NCI-H460 (cell line): ENCODE results near the gene HSBP1L1. TPM values are rescaled to one million over a fixed set of nuclear protein-coding genes. Genes with fewer than 3 reads are reported as not detected.

Source experiments
- DNase-seq: peaks from one replicate; pipeline ENCODE4 v3.0.0-alpha.2; 2016; ENCODE audit warnings: low read depth; ENCODE audit errors: extremely low read depth
- polyA plus RNA-seq: library from polyadenylated mRNA; depleted of rRNA; stranded (reverse); fragments of >200 nt; gene quantifications from 2 replicates; pipeline ENCODE4 v1.2.3, GENCODE V29; 2014; cell fraction: nucleus; rRNA removed
- total RNA-seq: library from RNA; depleted of rRNA; stranded (reverse); fragments of >200 nt; shearing (Covaris generic); gene quantifications from 2 replicates; pipeline ENCODE4 v1.2.3, GENCODE V29; 2014; rRNA removed

The HSBP1L1 gene
- 35.9 and 38.6 TPM in 2 replicates for total RNA-seq
- polyA plus RNA-seq = 70.8 and 100 TPM in 2 replicates

DNA sequence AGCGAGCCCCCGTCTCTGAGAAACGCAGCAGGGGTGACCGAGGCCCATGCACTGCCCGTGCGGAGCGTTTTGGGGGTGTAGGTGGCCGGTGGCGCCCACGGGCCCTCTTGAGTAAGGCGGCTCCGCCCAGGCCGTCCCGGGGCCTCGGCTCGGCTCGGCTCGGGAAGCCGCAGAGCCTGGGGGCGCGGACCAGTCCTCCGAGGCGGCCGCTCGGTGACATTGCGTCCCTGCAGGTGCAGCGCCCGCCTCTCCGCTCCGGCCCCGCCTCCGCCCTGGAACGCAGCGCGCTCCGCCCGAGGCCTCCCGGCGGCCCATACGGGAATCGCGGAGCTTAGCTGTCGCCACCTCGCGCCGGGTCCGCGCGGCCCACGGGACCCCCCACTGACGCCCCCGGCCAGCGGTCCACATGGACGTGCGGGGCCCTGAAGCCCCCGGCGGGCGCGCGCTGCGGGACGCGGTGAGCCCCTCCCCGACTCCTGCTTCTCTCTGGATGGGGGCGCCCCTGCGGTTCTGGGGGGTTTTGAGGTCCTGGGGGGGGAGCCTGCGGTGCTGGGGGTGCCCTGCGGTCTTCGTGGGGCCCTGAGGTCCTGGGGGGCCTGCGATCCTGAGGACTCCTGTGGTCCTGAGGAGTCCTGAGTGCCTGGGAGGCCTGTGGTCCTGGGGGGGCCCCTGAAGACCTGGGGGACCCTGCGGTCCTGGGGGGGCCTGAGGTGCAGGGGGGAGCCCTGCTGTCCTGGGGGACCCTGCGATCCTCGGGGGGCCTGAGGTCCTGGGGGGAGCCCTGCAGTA, at the start of gene HSBP1L1:
Gene HSBP1L1, plus strand, starts transcription at position 314 of the 789 bp plus-strand sequence. Its CDS starts 93 bp downstream, at position 407.
- DNase-seq = peak; percentile 58

DNA sequence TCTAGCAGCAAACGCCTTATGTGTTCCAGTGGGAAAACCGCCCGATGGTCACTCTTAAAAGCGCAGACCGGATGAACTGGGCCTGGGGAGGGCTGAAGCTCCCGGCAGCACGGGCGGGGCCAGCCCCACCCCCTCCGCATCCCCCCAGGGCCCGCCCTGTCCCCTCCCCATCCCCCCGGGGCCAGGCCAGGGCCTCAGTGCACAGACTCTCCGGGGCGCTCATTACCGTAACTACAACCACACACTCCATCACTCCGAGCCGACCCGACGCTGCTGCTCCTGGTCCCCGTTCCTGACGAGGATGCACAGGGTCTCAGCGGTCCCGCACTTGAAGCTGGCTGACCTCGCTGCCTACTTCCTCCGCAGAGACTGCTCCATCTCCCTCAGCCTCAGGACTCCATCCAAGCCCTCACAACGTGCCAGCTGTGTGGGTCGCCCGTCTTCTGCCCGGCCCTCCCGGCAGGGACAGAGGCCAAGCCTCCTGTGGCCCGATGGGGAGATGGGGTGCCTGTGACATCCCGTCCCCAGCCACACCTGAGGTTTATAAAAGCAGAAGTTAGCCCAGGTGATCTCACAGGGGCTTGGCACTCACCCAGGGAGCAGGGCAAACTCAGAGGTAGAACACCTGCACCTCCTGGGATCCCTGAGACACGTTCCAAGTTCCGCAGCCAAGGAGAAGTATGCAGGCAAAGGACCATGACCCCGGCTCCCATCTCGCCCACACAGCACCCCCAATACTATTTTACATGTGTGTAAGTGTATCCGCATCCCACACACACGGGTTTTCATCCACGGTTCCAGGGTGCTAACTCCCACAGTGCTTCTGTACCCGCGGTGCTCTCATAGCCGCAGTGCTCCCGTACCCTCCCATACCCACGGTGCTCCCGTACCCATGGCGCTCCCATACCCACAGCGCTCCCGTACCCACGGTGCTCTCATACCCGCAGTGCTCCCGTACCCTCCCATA, 49.0 kb upstream of the HSBP1L1 start:
- DNase-seq = no peak

DNA sequence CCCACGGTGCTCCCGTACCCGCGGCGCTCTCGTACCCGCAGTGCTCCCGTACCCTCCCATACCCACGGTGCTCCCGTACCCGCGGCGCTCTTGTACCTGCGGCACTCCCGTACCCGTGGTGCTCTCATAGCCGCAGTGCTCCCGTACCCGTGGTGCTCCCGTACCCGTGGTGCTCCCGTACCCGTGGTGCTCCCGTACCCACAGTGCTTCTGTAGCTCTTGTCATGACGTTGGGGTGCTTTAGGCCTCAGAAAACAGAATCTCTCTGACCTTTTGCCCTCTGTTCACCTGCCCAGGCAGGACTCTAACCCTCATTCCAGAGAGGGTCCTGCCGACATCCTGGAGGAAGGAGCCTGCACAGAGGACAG, 48.3 kb upstream of the HSBP1L1 start:
- DNase-seq = no peak

DNA sequence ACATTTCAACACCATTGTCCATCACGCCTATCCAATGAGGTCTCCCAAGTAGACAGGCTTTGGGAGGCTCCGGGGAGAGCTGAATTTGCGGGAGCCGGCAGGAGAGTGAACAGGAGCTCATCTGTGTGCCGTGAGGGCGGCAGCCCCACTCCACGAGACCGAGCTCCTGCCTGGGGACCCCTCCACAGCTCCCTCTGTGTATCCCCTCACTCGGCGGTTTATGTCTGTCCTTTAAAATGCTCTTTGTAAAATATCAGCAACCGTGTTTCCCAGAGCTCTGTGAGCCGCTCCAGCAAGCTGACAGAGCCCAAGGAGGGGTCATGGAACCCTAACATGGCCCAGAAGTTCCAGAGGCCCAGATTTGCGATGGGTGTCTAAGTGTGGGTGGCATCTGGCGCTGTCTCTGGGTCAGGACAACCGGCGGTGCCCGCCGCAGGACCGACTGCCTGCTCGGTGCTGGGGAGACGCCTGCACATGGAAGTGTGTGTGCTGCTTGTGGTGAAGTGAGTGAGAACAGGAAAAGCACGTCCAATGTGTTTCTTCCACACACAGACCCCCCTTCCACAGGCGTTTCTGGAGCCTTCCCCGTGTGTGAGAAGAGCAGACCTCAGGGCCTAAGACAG, 47.8 kb upstream of the HSBP1L1 start:
- no peak for DNase-seq

DNA sequence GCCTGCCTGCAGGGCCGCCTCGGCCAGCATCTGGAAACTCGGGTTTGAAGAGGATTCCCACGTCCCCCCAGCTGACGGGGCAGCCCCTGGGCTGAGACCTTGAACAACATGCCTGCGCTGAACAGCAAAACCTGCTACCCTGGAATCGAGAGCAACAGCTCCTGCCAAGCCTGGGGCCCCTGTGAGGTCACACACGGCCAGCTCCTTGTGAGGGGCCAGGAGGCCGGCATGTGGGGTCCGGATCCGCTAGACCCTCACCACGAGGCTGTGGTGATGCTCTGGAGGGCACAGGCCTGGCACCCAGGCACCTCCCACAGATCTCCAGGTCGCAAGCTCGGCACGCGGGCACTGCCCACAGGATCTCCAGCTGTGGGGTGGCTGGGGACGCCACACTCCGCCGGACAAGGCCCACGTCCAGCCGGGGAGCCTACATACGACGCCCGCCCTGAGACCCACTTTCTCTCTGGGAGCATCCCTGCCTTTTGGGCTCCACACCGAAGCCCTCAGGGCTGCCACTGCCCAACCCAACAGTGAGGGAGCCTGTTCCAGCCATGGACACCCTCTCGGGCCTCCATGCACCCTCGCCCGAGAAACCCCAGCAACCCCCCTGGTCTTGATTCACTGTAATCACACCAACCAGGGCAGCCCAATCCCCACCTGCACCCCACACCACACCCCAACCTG, 47.1 kb upstream of the HSBP1L1 start:
- no peak for DNase-seq

DNA sequence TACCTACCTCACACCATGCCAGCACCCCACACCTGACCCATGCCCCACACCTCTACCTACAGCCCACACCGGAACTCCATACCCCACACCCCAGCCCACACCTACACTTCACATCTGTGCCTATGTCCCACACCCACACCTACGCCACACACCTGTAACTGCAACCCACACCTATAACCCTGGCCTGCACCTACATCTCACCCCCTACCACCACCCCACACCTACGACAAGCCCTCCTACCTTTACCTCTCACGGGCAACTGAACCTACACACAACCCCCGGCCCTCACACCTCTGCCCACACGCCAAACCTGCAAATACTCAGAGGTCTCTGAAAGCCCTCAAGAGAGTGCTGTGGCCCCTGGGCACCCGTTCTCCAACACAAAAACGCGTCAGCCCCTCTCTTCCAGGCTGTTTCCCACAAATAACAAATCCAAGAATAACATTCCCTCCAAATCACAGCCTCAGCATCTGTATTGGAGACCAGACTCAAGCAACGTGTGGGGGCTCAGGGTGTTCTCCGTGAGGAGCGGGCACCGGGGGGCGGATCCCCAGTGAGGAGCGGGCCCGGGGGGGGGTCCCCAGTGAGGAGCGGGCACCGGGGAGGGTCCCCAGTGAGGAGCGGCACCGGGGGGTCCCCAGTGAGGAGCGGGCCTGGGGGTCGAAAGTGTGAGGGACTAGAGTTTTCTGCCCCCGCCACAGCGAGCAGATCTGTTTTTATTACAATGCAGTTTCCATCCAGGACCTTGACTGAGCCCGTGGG, 46.4 kb upstream of the HSBP1L1 start:
- no peak for DNase-seq

DNA sequence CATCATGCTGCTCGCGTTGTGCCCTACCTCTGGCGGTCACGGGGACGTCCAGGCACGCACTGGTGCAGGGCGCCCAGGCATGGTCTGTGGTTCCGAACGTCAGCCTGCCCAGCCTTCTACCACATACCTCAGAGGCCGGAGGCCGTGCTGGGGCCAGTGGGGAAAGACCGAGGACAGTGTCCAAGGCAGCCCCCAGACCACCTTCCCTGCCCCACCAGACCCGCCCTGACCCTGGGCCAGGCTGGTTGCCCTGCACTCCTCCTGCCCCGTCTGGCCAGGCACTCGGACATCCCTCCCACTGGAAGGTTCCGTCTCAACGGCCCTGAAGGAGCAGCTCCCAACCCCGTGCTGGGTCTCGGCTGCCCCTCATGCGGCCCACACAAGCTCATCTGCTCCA, 45.8 kb upstream of the HSBP1L1 start:
- DNase-seq = no peak

DNA sequence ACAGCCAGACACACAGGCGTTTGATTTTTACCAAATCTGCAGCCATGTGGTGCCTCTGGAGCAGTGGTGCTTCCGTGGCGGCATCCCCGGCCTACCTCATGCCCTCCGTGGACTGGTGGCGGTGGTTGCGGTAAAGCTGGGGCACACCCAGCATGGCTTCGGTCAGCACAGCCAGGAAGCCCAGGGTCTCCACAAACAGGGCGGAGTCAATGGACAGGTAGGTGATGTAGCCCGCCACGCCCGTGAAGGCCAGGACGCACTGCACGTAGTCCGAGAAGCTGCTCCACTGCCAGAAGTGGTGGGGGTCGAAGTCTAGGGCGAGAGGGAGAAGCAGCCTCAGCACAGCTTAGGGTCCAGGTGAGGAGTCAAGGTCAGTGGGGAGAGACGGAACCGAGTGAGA, 45.4 kb upstream of the HSBP1L1 start:
- no peak for DNase-seq

DNA sequence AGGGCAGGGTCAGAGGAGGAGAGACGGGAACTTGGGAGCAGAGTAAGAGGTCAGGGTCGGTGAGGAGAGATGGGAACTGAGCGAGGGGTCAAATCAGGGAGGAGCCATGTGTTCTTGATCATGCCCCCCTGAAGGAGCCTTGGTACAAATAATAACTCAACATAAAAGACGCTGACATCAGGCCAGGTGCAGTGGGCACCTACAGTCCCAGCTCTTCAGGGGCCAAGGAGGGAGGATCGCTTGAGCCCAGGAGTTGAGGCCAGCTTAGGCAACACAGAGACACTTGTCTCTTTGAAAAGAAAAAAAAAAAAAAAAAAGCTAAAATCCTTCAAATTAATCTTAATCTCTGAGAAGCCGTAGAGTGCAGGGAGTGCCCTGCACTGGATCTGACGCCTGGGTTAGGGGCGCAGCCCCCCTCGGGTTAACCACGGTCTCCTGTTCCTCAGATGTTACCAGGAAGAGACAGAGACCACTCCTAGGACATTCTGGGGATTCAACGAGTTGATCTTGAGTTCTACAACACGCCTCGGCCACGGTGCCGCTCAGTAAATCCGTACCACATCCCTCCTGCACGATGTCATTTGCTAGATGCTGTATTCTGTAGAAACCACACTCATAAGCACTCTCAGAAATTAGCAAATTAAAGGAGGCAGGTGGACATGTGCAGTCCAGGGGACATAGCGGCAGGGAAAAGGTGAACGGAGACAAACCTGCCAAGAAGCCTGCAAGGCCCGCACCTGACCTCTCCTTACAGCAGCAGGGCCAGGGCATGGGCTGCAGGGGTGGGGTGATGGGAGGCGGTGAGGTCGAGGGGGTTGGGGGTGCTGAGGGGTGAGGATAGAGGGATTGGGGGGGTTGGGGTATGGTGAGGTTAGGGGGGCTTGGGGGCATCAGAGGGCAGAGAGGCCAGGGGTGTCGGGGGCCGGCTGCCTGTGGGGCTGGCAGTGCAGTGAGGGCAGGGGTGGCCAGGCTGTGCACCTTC, 42.2 kb upstream of the HSBP1L1 start:
- no peak for DNase-seq

DNA sequence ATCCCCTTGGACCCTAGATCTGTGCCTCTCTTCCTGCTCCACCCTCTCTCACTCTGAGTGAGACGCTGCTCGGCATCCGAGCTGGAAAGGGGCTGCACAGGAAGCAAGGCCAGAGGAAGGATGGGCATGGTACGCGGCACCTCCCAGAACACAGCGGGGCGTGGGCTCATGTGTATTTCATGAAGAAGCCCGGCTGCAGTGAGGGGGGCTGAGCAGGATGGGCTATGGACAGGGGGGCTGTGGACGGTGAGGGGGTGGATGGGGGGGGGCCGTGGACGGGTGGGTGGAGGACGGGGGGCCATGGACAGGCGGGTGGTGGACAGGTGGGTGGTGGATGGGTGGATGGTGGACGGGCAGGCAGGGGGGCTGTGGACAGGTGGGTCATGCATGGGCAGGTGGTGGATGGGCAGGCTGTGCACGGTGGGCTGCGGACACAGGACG, 41.5 kb upstream of the HSBP1L1 start:
- no peak for DNase-seq

DNA sequence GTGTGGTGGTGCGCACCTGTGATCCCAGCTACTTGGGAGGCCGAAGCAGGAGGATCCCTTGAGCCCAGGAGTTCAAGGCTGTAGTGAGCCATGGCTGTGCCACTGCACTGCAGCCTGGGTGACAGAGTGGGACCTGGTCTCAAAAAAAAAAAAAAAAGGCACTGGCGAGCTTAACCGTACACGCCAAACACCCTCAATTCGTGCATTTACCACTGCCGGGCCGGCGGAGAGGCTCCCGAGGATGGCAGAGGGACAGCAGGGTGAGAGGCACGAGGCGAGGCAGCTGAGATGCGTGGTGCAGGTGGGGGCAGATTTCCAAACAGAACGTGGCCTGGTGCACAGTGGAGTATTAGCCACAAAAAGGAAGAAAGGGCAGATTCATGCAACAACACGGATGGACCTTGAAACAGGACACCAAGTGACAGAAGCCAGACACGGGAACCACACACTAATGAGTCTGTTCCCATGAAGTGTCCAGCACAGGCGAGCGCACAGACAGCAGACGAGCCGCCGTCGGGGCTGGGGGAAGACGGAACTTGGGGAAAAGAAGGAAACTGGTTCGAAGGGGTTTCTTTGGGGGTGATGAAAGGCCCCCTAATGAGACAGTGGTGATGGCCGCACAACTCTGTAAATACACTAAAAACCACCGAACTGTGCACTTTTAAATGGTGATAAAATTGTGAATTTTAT, 40.4 kb upstream of the HSBP1L1 start:
- no peak for DNase-seq

DNA sequence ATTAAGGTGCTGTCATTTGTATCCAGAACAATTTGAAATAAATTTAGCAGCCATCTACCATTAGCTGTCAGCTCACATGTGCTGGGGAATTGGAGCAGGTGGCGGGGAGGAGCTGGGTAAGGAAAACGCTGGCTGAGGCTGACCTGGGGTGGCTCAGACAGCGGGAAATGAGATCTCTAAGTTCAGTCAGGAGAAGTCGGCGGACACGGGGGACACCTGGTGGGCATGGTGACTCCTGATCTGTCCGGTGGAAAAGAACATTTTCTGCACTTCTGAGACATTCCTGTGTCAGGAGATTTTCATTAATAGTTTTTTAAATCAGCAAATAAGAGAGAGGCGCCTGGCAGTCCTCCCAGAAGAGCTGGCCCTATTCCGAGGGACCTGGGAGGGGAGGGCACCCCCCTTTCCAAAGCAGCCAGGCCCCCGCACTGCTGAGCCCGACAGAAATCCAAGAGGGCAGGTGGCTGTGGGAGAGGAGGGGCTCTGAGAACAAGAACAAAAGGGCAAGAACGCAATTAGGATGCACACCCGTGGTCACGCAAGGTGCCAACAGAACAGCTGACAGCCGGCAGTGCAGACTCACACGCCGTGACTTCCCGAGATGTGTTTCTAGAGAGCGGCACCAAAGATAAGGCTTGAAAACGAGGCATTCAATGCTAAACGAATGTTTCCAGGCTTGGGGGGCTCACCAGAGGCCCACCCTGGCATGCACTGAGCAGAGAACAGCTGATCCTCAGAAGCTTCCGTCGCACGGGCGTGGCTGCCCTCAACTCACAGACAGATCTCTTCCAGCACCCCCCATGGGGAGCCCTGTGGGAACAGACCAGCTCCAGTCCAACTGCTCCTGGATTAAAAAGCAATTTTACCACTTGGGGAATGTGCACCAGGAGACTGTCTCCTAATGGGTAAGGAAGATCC, 39.4 kb upstream of the HSBP1L1 start:
- no peak for DNase-seq

DNA sequence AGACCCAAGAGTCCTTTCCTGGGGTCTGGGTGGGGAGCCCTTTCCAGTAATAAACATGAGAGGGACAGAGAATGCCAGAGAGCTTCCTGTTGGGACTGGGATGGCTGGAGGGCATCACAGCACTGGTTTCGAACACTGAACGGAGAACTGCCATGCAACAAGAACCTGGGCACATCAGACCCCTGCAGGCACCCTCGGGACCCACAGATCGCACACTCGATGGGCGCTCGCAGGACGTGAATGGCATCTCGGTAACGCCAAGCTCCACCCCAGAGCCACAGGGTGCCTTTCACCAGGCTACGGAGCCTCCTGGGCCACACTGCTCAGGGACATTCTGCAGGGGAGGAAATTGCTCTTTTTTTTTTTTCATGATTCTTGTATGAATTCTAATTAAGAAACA, 38.1 kb upstream of the HSBP1L1 start:
- no peak for DNase-seq

DNA sequence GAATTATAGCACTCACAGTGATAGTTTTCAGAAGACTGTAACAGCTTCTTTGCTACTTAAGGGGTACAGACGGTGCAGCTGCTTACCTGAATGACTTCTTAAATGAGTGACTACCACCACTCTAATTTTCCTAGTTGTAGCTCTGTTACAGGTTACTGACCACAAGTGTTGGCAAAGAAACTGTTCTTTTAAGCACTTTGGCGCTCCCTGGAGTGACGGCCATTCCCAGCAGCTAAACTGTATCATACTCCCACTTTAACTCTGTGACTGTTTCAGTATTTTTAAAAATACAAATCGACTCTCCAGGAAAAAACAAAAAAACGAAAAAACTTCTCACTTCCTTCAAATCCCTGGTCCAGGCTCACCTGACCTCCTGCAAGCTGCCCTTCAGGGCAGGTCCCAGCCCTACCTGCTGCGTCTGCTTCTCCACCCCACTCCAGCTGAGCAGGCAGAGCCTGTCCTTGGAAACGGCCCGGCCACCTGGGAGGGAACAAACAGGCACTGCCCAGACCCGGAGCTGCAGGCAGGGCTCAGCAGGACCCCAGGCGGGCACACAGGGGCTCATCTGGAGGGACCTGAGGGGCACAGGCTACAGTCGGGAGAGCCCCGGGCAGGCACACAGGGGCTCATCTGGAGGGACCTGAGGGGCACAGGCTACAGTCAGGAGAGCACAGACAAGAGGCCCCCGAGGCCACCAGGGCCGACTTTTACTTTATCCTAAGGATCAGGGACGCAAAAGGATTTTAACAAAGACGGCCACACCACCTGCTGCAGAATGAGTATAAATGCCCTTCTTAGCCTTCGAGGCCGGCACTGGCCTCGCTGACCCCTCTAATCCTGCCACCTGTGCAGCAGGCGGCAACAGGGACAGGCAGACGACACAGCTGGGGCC, 37.5 kb upstream of the HSBP1L1 start:
- DNase-seq = no peak

DNA sequence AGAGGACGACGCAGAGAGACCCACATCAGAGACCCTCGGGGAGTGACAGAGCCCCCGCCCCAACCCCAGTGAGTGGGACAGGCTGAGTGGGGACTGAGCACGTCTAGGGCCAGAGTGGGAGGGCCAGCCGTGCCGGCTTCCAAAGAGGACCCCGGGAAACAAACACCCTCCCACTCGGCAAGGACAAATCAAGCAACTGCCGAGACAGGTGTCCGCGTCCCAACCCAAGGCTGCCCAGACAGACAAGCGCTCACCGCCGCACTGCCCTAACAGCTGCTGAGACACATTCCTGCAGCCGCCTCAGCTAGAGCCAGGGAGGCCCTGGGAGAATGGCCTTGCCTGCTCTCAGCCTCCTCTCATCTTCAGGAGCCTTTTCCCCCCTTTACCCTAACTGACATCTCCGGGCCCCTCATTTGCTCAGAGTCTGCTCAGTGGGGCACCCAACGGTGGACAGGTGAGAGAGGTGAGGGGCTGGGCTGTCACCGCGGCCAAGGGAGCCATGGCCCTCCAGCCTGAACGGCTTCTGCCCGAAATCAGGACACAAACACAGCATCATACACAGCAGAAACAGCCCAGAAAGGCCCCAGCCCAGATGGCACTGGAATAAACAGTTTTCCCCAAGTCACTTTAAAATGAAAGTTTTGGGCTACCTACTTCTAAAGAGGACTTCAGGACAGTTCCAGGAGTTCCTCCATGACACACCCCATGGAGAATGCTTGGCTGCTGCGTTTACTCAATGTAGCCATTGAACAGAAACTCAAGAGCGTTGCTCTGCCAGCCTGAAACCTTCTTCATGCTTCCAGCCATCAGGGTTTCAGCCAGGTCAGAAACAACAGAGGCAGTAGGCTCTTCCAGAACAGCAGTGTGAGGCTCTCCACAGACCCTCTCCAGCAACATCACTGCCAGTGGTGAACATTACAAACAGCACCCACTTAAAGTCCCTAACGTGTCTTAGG, 36.6 kb upstream of the HSBP1L1 start:
- DNase-seq = no peak
